HCT116 (cell line): ENCODE data around the gene SART3. TPM values are rescaled to one million over a fixed set of nuclear protein-coding genes. Genes with fewer than 3 reads are reported as not detected.

Experiments used
- ATAC-seq: fragments of 200-7000 bp; cut with Tn5 transposase; 2 replicates; pipeline ENCODE4 v1.9.1; 2020; ENCODE audit warnings: mild to moderate bottlenecking, moderate library complexity
- BruUV-seq: library from RNA; stranded (reverse); fragments of 400-500 nt; replicated peaks from 2 replicates; lab custom pipeline; 2021; lab: Mats Ljungman, UMichigan
- CTCF ChIA-PET: fragments of 300-600 bp; sonication (Branson Sonifier 250); formaldehyde crosslinking; loops from one replicate; lab custom pipeline; 2021; ENCODE audit warnings: antibody characterized with exemption; lab: Charles Lee
- POLR2A ChIA-PET: fragments of 300-600, 350-600 bp; sonication (Branson Sonifier 250); formaldehyde crosslinking; loops from one replicate; lab custom pipeline; 2021; ENCODE audit warnings: antibody characterized with exemption; lab: Charles Lee
- RAD21 ChIA-PET, 2 experiments: fragments of 300-600 bp; sonication (Branson Sonifier 250); formaldehyde crosslinking; loops; one replicate each; lab custom pipeline; 2023; ENCODE audit warnings: low total read pairs in 2 of 2; ENCODE audit not compliant: uncharacterized antibody in 2 of 2, unreplicated experiment in 2 of 2, low non-redundant PET in 1 of 2; lab: Charles Lee
- DNase-seq: peaks from one replicate; pipeline ENCODE4 v3.0.0-alpha.2; 2010; ENCODE audit warnings: low read depth, low spot score
- H2AFZ ChIP-seq: fragments of 200-600 bp; shearing (Covaris generic), sonication (generic); 2 replicates; pipeline ENCODE4 v1.6.1; 2017; ENCODE audit warnings: low read depth, mixed run types, mixed read lengths, antibody characterized with exemption, low read length; ENCODE audit not compliant: poor library complexity, severe bottlenecking
- H3K27ac ChIP-seq: 2 replicates; pipeline ENCODE4 v1.5.1; 2012; ENCODE audit warnings: low read depth, low read length
- H3K27me3 ChIP-seq: fragments of 200-600 bp; sonication (generic); 2 replicates; pipeline ENCODE4 v1.6.1; 2016; ENCODE audit warnings: mixed run types, low read length, mixed read lengths; ENCODE audit not compliant: insufficient read depth
- H3K36me3 ChIP-seq, 2 experiments: fragments of 200-500 bp in 1 of 2; fragments of 200-600 bp in 1 of 2; sonication (Bioruptor generic) in 1 of 2; sonication (generic) in 1 of 2; 2 replicates each; pipeline versions ENCODE4 v1.5.1 to v1.6.1; 2014 to 2016; ENCODE audit warnings: low read length in 2 of 2, inconsistent platforms in 1 of 2, mixed read lengths in 1 of 2, mixed run types in 1 of 2; ENCODE audit not compliant: insufficient read depth in 2 of 2, control insufficient read depth in 1 of 2
- H3K4me1 ChIP-seq, 2 experiments: fragments of 200-600 bp in 1 of 2; sonication (generic) in 1 of 2; 2 replicates each; pipeline versions ENCODE4 v1.5.1 to v1.6.1; 2012 to 2017; ENCODE audit warnings: low read length in 2 of 2, inconsistent platforms in 1 of 2, mild to moderate bottlenecking in 1 of 2, mixed read lengths in 1 of 2, mixed run types in 1 of 2, moderate library complexity in 1 of 2; ENCODE audit not compliant: insufficient read depth in 2 of 2, control insufficient read depth in 1 of 2
- H3K4me2 ChIP-seq: fragments of 200-600 bp; sonication (generic); 2 replicates; pipeline ENCODE4 v1.6.1; 2017; ENCODE audit warnings: mixed run types, low read length, mixed read lengths
- H3K4me3 ChIP-seq, 2 experiments: fragments of 200-600 bp in 1 of 2; sonication (generic) in 1 of 2; replicated peaks in 1 of 2; 2 replicates each; pipeline ENCODE4 v1.5.1; 2011 to 2016; ENCODE audit warnings: low read length in 2 of 2, control low read depth in 1 of 2, low read depth in 1 of 2, mild to moderate bottlenecking in 1 of 2, mixed read lengths in 1 of 2, mixed run types in 1 of 2
- H3K79me2 ChIP-seq: fragments of 200-600 bp; sonication (generic); 2 replicates; pipeline ENCODE4 v1.6.1; 2017; ENCODE audit warnings: mild to moderate bottlenecking, mixed run types, low read length, moderate library complexity, mixed read lengths; ENCODE audit not compliant: insufficient read depth
- H3K9ac ChIP-seq: fragments of 200-600 bp; sonication (generic); 2 replicates; pipeline ENCODE4 v1.6.1; 2016; ENCODE audit warnings: low read length, mixed read lengths
- H3K9me2 ChIP-seq: fragments of 200-600 bp; sonication (generic), shearing (Covaris generic); 2 replicates; pipeline ENCODE4 v1.6.1; 2017; ENCODE audit warnings: mixed run types, mild to moderate bottlenecking, moderate library complexity; ENCODE audit not compliant: insufficient read depth
- H3K9me3 ChIP-seq, 2 experiments: fragments of 200-500 bp in 1 of 2; fragments of 200-600 bp in 1 of 2; sonication (Bioruptor generic) in 1 of 2; sonication (generic) in 1 of 2; 2 replicates each; pipeline ENCODE4 v1.6.1; 2014 to 2017; ENCODE audit warnings: low read length in 2 of 2, mixed read lengths in 2 of 2, inconsistent platforms in 1 of 2, low read depth in 1 of 2, mild to moderate bottlenecking in 1 of 2, mixed run types in 1 of 2, moderate library complexity in 1 of 2; ENCODE audit not compliant: control insufficient read depth in 1 of 2, insufficient read depth in 1 of 2
- H4K20me1 ChIP-seq: fragments of 200-600 bp; sonication (generic), shearing (Covaris generic); 2 replicates; pipeline ENCODE4 v1.6.1; 2017; ENCODE audit warnings: mixed run types, mild to moderate bottlenecking, moderate library complexity; ENCODE audit not compliant: insufficient read depth
- CEBPB ChIP-seq: IDR thresholded peaks from 2 replicates; pipeline ENCODE4 v1.6.1; 2012; ENCODE audit warnings: low read depth
- EGR1 ChIP-seq: IDR thresholded peaks from 2 replicates; pipeline ENCODE4 v1.6.1; 2012; ENCODE audit warnings: low read depth
- ELF1 ChIP-seq: IDR thresholded peaks from 2 replicates; pipeline ENCODE4 v1.6.1; 2012; ENCODE audit warnings: low read depth, borderline replicate concordance
- JUND ChIP-seq: IDR thresholded peaks from 2 replicates; pipeline ENCODE4 v1.6.1; 2012
- POLR2AphosphoS5 ChIP-seq: IDR thresholded peaks from 2 replicates; pipeline ENCODE4 v1.6.1; 2011; ENCODE audit warnings: mild to moderate bottlenecking, low read depth, low read length, moderate library complexity
- RAD21 ChIP-seq: IDR thresholded peaks from 2 replicates; pipeline ENCODE4 v1.6.1; 2012; ENCODE audit warnings: low read depth, mild to moderate bottlenecking
- SIN3A ChIP-seq: IDR thresholded peaks from 2 replicates; pipeline ENCODE4 v1.6.1; 2012; ENCODE audit warnings: low read depth
- SP1 ChIP-seq: IDR thresholded peaks from 2 replicates; pipeline ENCODE4 v1.6.1; 2012; ENCODE audit warnings: low read depth
- ZNF274 ChIP-seq: fragments of 200-500 bp; sonication (Bioruptor generic); IDR thresholded peaks from 2 replicates; pipeline ENCODE4 v1.6.1; 2014; ENCODE audit warnings: mild to moderate bottlenecking, low read depth, low read length, inconsistent platforms
- intact Hi-C: fragments of 100-400 bp; cut with micrococcal nuclease; formaldehyde crosslinking; loops from 2 replicates; pipeline ENCODE4 v1.10.0; 2022
- total RNA-seq: library from RNA; stranded (reverse); gene quantifications from one replicate; pipeline ENCODE4 v1.2.1, GENCODE V29; 2021; ENCODE audit not compliant: unreplicated experiment
- TF ChIP-seq, protein P1 (sequence below), 3 experiments: fragments of 200-600 bp in 1 of 3; sonication (generic) in 1 of 3; IDR thresholded peaks in 2 of 3; conservative IDR thresholded peaks in 1 of 3; 2 replicates each; pipeline ENCODE4 v1.5.1; 2012 to 2017; ENCODE audit warnings: low read depth in 2 of 3, low read length in 2 of 3, antibody characterized with exemption in 1 of 3, borderline replicate concordance in 1 of 3, control low read depth in 1 of 3, mild to moderate bottlenecking in 1 of 3, mixed read lengths in 1 of 3, mixed run types in 1 of 3, moderate library complexity in 1 of 3; ENCODE audit not compliant: insufficient read depth in 1 of 3
- TF ChIP-seq, protein P2 (sequence below): IDR thresholded peaks from 2 replicates; pipeline ENCODE4 v1.6.1; 2011; ENCODE audit warnings: mild to moderate bottlenecking, low read length, moderate library complexity; ENCODE audit not compliant: insufficient replicate concordance; ENCODE audit errors: extremely low read depth

The SART3 gene
- total RNA-seq, 1 experiment from 2014 or later: 76.1 TPM

- TF ChIP-seq, protein P1, sequence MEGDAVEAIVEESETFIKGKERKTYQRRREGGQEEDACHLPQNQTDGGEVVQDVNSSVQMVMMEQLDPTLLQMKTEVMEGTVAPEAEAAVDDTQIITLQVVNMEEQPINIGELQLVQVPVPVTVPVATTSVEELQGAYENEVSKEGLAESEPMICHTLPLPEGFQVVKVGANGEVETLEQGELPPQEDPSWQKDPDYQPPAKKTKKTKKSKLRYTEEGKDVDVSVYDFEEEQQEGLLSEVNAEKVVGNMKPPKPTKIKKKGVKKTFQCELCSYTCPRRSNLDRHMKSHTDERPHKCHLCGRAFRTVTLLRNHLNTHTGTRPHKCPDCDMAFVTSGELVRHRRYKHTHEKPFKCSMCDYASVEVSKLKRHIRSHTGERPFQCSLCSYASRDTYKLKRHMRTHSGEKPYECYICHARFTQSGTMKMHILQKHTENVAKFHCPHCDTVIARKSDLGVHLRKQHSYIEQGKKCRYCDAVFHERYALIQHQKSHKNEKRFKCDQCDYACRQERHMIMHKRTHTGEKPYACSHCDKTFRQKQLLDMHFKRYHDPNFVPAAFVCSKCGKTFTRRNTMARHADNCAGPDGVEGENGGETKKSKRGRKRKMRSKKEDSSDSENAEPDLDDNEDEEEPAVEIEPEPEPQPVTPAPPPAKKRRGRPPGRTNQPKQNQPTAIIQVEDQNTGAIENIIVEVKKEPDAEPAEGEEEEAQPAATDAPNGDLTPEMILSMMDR (IDR thresholded peaks at IDR 0.05 in 2 of 3, conservative IDR thresholded peaks at IDR 0.05 in 1 of 3; ENCODE audit: borderline replicate concordance in 1 of 3, insufficient read depth in 1 of 3, low read depth in 2 of 3, low read length in 2 of 3): no peak
- TF ChIP-seq SP1 (no peak), RAD21 (no peak), POLR2AphosphoS5 (no peak), CEBPB (no peak)
- TF ChIP-seq, all 23 proteins: peak for 0
Measured at GRCh38 chr12:108573317-108573716, 12.3 kb upstream of the SART3 start (continued).

DNA sequence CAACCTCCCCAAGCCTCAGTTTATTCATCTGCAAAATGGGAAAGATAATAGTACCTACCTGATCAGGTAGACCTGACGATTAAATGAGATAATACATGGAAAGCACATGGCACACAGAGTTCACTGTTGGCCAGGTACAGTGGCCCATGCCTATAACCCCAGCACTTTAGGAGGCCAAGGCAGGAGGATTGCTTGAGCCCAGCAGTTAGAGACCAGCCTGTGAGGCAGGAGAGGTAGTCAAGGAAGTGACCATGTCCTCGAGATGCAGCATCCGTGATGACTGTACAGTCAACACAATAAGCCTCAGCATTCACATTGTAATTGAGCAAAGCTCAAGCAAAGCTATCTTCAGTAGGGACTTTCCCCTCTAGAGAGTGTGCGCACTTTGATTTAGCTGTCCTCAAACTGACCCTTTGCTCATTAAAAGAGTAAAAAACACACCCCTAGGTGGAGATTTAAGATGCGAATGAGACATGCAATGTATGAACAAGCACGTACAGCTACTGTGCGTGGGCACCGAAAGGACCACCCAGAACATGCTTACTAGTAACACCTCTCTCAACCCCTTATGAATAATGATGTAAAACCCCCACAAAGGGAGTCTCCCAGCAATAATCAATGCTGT, 11.3 kb upstream of the SART3 start:
- Histone ChIP-seq H2AFZ (no peak overlapping the region), H3K36me3 (peaks cover 11 to 15% of the 10 kb centered on the region in 2 experiments), H3K9me3 (no peaks in the 10 kb centered on the region), H3K4me1 (no peaks in the 10 kb centered on the region), H3K27me3 (no peaks in the 10 kb centered on the region), H3K4me3 (no peak overlapping the region), H3K9ac (no peak overlapping the region), H4K20me1 (no peaks in the 10 kb centered on the region), H3K4me2 (no peak overlapping the region), H3K9me2 (no peaks in the 10 kb centered on the region), H3K79me2 (no peaks in the 10 kb centered on the region), H3K27ac (no peak overlapping the region)
- no TSS peak for BruUV-seq
- ChIA-PET RAD21 (interaction anchor here in 1 of 2 experiments (0.7 kb wide), 1 partner anchor 260 kb away, joined by 3 read pairs; no protein-coding TSS in a partner anchor), CTCF (interaction anchor here (1.6 kb wide), 1 partner anchor 46 kb away, joined by 4 read pairs; no protein-coding TSS in a partner anchor), POLR2A (no interaction called here)
- no peak for TF ChIP-seq ELF1
- TF ChIP-seq, protein P1 (IDR thresholded peaks at IDR 0.05 in 2 of 3, conservative IDR thresholded peaks at IDR 0.05 in 1 of 3; ENCODE audit: borderline replicate concordance in 1 of 3, insufficient read depth in 1 of 3, low read depth in 2 of 3, low read length in 2 of 3): no peak
- no peak for TF ChIP-seq SIN3A
- no peak for TF ChIP-seq JUND
- TF ChIP-seq EGR1: no peak
- TF ChIP-seq POLR2AphosphoS5: no peak
- TF ChIP-seq, protein P2, sequence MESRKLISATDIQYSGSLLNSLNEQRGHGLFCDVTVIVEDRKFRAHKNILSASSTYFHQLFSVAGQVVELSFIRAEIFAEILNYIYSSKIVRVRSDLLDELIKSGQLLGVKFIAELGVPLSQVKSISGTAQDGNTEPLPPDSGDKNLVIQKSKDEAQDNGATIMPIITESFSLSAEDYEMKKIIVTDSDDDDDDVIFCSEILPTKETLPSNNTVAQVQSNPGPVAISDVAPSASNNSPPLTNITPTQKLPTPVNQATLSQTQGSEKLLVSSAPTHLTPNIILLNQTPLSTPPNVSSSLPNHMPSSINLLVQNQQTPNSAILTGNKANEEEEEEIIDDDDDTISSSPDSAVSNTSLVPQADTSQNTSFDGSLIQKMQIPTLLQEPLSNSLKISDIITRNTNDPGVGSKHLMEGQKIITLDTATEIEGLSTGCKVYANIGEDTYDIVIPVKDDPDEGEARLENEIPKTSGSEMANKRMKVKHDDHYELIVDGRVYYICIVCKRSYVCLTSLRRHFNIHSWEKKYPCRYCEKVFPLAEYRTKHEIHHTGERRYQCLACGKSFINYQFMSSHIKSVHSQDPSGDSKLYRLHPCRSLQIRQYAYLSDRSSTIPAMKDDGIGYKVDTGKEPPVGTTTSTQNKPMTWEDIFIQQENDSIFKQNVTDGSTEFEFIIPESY: no peak
- no peak for TF ChIP-seq ZNF274
- ATAC-seq (no peak), DNase-seq (no peak)
- intact Hi-C loops: no loop called here
